M059J (cell line): ENCODE results near the gene TSTD2. TPM values are rescaled to one million over a fixed set of nuclear protein-coding genes. Genes with fewer than 3 reads are reported as not detected.
A peak's percentile ranks its signal among the peaks of the same experiment; 100 is the strongest.

Experiments used
- DNase-seq: peaks from one replicate; pipeline ENCODE4 v3.0.0-alpha.2; 2012; ENCODE audit warnings: low read depth
- total RNA-seq: library from RNA; depleted of rRNA; stranded (reverse); fragments of >200 nt; shearing (Covaris generic); gene quantifications from 2 replicates; pipeline ENCODE4 v1.2.3, GENCODE V29; 2014; rRNA removed

Gene TSTD2
- total RNA-seq, 1 experiment from 2014 or later = 16.3 TPM

GRCh38 chr9:97563458-97564135 lies 69.6 kb downstream of the TSTD2 start:
- DNase-seq = peak; percentile 33

GRCh38 chr9:97562542-97562941 lies 70.6 kb downstream of the TSTD2 start:
- no peak for DNase-seq

- no peak for DNase-seq
Measured at GRCh38 chr9:97561501-97561900, 71.7 kb downstream of the TSTD2 start.

GRCh38 chr9:97560851-97561250 lies 72.3 kb downstream of the TSTD2 start:
- DNase-seq = no peak

- DNase-seq = no peak
Measured at GRCh38 chr9:97560154-97560553, 73.0 kb downstream of the TSTD2 start.

GRCh38 chr9:97559111-97559514 lies 74.1 kb downstream of the TSTD2 start:
- peak; percentile 17 for DNase-seq

GRCh38 chr9:97558701-97559101 lies 74.5 kb downstream of the TSTD2 start:
- no peak for DNase-seq

GRCh38 chr9:97557606-97558095 lies 75.5 kb downstream of the TSTD2 start:
- no peak for DNase-seq

GRCh38 chr9:97556721-97557605 lies 76.2 kb downstream of the TSTD2 start:
- DNase-seq = no peak

- no peak for DNase-seq
Measured at GRCh38 chr9:97556036-97556720, 77.0 kb downstream of the TSTD2 start.

GRCh38 chr9:97555164-97555563 lies 78.0 kb downstream of the TSTD2 start:
- no peak for DNase-seq

GRCh38 chr9:97554566-97555075 lies 78.5 kb downstream of the TSTD2 start:
- no peak for DNase-seq

- no peak for DNase-seq
Measured at GRCh38 chr9:97553841-97554240, 79.3 kb downstream of the TSTD2 start.

GRCh38 chr9:97553141-97553540 lies 80.0 kb downstream of the TSTD2 start:
- no peak for DNase-seq

GRCh38 chr9:97551308-97551707 lies 81.9 kb downstream of the TSTD2 start:
- DNase-seq = no peak

- DNase-seq = no peak
Measured at GRCh38 chr9:97550386-97550785, 82.8 kb downstream of the TSTD2 start.

Other genes starting within 250 kb of the TSTD2 start
- 37.5 and 46.9 TPM in 2 replicates for gene TDRD7, start 221.3 kb downstream of the TSTD2 start, total RNA-seq
- 0.84 and 2.4 TPM in 2 replicates for gene TMOD1, start 131.7 kb downstream of the TSTD2 start, total RNA-seq
- gene NCBP1, start 453 bp upstream of the TSTD2 start, total RNA-seq = 31.1 and 43.3 TPM in 2 replicates
- 9.5 and 13.9 TPM in 2 replicates for gene XPA, start 64.0 kb upstream of the TSTD2 start, total RNA-seq
- gene FOXE1, start 219.9 kb upstream of the TSTD2 start, total RNA-seq = not detected in 2 replicates